Measurements from ENCODE around the gene LRRC10B.
"Not testable (repeated sequence)": the region's sequence is repeated elsewhere in the genome, so short reads cannot be mapped to it uniquely, and the experiment has no call there.

LRRC10B gene

DNA sequence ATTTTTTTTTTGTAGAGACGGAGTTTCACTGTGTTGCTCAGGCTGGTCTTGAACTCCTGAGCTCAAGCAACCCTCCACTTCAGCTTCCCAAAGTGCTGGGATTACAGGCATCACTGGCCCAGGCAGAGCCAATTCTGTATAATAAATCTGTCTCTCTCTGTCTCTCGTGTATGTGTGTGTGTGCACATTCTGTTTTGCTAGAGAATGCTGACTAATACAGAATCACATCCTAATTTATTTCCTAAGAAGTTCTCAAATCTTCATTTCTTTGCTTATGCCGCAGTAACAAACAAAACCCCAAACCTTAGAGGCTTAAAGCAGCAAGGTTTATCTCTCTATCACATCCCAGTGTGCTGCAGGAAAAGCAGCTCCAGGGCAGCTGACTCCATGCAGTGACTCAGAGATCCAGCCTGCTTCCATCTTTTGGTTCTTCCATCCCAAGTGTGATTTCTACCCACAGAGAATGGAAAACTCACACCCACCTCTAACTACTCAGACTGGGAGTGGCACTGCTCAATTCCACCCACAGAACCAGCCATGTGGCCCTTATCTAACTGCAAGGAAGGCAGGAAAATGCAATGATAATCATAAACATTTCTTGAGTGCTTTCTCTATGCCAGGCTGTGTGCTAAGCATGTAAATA is 35.1 kb upstream of the LRRC10B start:
- DNase-seq (ENCODE audit: insufficient read length, low spot score) (no peak), FAIRE-seq (no peak)
- TF ChIP-seq, protein P1, sequence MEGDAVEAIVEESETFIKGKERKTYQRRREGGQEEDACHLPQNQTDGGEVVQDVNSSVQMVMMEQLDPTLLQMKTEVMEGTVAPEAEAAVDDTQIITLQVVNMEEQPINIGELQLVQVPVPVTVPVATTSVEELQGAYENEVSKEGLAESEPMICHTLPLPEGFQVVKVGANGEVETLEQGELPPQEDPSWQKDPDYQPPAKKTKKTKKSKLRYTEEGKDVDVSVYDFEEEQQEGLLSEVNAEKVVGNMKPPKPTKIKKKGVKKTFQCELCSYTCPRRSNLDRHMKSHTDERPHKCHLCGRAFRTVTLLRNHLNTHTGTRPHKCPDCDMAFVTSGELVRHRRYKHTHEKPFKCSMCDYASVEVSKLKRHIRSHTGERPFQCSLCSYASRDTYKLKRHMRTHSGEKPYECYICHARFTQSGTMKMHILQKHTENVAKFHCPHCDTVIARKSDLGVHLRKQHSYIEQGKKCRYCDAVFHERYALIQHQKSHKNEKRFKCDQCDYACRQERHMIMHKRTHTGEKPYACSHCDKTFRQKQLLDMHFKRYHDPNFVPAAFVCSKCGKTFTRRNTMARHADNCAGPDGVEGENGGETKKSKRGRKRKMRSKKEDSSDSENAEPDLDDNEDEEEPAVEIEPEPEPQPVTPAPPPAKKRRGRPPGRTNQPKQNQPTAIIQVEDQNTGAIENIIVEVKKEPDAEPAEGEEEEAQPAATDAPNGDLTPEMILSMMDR (IDR thresholded peaks at IDR 0.05; ENCODE audit: insufficient read depth, missing control alignments): no peak

DNA sequence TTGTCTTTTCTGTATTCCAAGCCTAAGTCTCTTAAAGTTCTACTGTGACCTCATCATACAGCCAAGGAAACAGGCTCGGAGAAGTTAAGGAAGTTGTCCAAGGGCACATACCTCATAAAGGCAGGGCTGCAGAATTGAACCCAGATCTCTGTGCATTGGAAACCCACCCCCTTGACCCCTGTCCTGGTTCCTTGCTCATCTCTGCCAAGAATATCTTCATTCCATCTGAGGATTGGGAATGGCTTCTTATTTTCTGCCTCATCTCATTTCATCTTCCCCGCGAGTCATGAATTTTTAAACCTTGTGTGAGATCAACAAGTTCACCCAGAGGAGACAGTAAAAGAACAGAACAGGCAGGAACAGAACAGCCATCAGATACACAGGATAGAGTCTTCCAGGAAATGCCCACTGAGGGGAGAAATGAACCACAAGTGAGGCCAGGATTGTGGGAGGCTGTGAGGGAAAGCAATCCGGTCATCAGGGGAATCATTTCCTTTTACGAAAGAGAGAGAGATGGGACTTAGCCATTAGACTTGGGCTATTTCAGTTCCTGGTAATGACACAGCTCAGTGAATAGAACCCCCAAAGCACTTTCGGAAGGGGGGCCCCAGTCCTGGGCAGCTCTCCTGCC is 34.4 kb upstream of the LRRC10B start:
- TF ChIP-seq, protein P1 (IDR thresholded peaks at IDR 0.05; ENCODE audit: insufficient read depth, missing control alignments): no peak
- DNase-seq (ENCODE audit: insufficient read length, low spot score) (no peak), FAIRE-seq (no peak)

DNA sequence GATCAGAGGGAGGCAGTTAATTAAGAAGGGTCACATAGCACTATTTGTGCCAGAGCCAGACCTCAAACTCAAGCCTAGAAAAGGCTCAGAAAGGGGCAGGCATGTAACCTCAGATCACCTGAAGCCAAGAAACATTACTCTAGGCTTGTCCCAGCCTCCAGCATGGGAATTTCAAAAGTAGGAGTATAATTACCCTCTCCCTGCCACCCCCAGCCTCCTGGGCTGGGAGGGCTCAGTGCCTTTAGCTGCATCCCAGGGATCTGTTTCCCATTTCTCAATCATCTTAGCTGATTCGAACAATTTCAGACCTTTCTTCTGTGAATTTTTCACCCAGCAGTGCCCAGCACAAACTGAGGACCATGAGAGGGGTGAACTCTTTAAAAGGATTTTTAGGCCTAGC is 33.1 kb upstream of the LRRC10B start:
- TF ChIP-seq, protein P1 (IDR thresholded peaks at IDR 0.05; ENCODE audit: insufficient read depth, missing control alignments): no peak
- DNase-seq (ENCODE audit: insufficient read length, low spot score) (no peak), FAIRE-seq (no peak)

DNA sequence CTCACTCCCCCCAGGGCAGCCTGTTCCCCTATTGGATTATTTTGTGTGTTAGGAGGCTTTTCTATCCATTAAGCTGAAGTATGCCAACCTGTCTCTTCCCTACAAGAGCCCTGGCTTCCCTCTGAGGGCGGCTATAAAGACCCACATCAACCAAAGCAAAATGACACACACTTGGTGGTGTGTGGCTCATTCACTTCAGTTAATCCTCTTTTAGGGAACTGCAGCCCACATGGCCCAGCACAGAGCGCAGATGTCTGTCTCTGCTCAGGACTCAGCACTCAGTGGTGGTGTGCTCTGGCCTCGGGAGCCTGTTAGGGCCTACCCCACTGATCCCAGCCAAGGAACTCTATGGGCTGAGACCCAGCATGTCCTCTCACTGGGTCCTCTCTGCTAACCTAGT is 32.2 kb upstream of the LRRC10B start:
- no peak for FAIRE-seq
- no peak for DNase-seq (ENCODE audit: insufficient read length, low spot score)
- TF ChIP-seq, protein P1 (IDR thresholded peaks at IDR 0.05; ENCODE audit: insufficient read depth, missing control alignments): no peak

DNA sequence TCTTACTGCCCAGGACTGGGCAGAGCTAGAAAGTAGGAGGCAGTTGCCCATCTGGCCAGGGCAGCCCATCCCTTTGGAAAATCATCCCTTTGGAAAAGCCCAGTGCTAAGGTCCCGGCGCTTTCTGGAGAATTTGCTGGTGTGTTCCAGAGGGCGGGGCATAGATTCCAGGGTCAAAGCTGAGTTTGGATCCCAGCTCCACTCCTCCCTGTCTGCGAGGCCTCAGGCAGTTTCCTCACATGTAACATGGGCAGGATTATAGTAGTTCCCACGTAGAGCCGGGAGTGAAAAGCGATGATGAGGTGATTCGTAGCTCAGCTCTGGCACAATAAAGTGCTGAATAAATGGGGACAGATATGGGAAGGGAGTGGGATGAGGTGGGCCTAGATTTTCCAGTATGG is 31.4 kb upstream of the LRRC10B start:
- TF ChIP-seq, protein P1 (IDR thresholded peaks at IDR 0.05; ENCODE audit: insufficient read depth, missing control alignments): no peak
- DNase-seq (ENCODE audit: insufficient read length, low spot score): no peak
- no peak for FAIRE-seq

DNA sequence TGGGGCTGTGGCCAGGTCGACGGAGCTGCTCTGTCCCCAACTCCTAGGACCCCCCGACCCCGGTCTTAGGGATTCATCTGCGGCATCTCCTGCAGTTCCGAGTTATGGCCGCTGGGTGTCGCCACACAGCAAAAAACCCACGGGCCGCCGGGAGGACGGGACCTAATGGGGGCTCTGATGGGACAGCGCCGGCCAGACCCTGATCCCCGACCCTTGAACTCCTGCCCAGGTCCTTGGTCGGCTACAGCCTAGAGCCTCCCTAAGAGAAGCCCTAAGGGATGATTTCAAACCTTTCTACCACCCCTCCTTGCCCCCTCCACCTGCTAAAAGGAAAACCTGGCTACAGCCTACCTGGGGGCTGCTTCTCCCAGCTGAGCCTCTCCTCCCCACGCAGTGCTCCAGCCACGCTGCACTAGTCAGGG is 30.8 kb upstream of the LRRC10B start:
- no peak for FAIRE-seq
- DNase-seq (ENCODE audit: insufficient read length, low spot score): no peak

DNA sequence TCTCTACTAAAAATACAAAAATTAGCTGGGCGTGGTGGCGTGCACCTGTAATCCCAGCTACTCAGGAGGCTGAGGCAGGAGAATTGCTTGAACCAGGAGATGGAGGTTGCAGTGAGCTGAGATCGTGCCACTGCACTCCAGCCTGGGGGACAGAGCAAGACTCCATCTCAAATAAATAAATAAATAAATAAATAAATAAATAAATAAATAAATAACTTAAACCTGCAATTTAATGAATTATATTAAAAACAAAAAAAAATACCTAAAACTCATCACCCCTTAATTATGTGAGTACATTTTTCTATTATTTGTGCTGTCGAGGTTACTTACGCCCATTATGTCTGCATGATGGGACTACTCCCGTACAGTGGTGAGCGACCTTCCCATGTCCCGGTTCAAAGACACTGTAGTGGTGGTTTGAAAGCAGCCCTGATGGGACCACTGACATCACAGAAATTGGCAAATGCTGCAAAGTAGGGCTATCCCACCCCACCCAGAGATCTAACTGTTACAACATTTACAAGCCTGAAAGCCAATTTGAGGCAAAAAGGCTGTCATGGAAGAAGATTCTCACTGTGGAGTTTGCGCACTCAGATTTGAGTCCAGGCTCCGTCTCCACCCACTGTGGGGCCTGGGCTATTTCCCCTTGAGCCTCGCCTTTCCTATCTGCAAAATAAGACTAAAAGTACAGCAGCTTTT is 29.0 kb upstream of the LRRC10B start:
- not testable (repeated sequence) for FAIRE-seq; DNase-seq (ENCODE audit: insufficient read length, low spot score)

More for the DNA sequence above, 30.8 kb upstream of the LRRC10B start:
- TF ChIP-seq, protein P1 (IDR thresholded peaks at IDR 0.05; ENCODE audit: insufficient read depth, missing control alignments): peak; percentile 79
